AG04449 (cell line): Measurements from ENCODE around the gene RRP7A.
"Not testable (repeated sequence)": the region's sequence is repeated elsewhere in the genome, so short reads cannot be mapped to it uniquely, and the experiment has no call there.

Experiments
- CTCF ChIA-PET: fragments of 350-600 bp; formaldehyde crosslinking; extraction: SDS; loops from one replicate; lab custom pipeline; 2021; ENCODE audit warnings: antibody characterized with exemption; lab: Yijun Ruan, JAX
- POLR2A ChIA-PET: fragments of 400-600, 350-600 bp; formaldehyde crosslinking; extraction: SDS; loops from one replicate; lab custom pipeline; 2020; ENCODE audit warnings: antibody characterized with exemption, inconsistent platforms; lab: Yijun Ruan, JAX
- DNase-seq: peaks from one replicate; pipeline ENCODE4 v3.0.0-alpha.2; 2010; ENCODE audit warnings: low read depth, low spot score
- H3K4me3 ChIP-seq: 2 replicates; pipeline ENCODE4 v1.5.1; 2011; ENCODE audit warnings: low read depth, mild to moderate bottlenecking, control low read depth, low read length
- TF ChIP-seq, protein P1 (sequence below): IDR thresholded peaks from one replicate; pipeline ENCODE4 v1.5.1; 2011; ENCODE audit warnings: mild to moderate bottlenecking, moderate library complexity, low read length, control low read depth, inconsistent platforms; ENCODE audit not compliant: insufficient read depth; ENCODE audit errors: missing control alignments

Gene RRP7A, protein sequence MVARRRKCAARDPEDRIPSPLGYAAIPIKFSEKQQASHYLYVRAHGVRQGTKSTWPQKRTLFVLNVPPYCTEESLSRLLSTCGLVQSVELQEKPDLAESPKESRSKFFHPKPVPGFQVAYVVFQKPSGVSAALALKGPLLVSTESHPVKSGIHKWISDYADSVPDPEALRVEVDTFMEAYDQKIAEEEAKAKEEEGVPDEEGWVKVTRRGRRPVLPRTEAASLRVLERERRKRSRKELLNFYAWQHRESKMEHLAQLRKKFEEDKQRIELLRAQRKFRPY

DNA sequence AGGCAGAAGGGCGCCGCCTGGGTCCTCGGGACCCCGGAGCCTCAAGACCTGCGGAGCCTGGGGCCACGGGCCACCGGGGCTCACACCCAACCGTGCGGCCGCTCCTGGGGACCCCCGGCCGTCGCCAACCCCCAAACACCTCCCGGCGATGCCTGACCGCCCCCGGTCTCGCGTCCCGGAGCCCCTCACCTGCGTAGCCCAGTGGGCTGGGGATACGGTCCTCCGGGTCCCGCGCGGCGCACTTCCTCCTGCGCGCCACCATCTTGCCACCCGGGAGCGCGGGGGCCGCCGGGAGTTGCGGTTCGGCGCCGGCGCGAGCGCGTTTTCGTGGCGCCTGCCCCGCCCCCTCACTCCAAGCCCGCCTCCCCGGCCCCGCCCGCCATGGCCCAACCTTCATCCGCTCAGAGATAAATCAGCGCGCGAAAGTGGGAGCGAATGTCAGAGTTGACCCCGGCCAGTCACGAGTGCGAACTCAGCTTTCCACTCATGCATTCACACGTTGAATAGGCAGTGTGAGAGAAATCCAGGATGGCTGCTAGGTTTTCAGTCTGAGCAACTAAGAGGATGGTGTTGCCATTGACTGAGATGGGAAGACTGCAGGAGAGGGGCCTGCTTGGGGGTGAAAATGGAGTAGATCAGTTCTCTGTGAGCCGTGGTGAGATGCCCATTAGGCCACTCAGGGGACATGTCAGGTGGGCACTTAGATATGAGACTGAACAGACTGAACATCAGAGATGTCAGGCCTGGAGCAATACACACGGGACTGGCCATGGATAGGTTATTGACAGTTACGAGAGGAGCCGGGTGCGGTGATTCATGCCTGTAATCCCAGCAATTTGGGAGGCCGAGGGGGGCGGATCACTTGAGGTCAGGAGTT lies at the start of gene RRP7A:
Gene RRP7A (minus strand): TSS at position 272 of the 877 bp plus-strand sequence. CDS start 10 bp downstream, at position 262.
- TF ChIP-seq, protein P1, sequence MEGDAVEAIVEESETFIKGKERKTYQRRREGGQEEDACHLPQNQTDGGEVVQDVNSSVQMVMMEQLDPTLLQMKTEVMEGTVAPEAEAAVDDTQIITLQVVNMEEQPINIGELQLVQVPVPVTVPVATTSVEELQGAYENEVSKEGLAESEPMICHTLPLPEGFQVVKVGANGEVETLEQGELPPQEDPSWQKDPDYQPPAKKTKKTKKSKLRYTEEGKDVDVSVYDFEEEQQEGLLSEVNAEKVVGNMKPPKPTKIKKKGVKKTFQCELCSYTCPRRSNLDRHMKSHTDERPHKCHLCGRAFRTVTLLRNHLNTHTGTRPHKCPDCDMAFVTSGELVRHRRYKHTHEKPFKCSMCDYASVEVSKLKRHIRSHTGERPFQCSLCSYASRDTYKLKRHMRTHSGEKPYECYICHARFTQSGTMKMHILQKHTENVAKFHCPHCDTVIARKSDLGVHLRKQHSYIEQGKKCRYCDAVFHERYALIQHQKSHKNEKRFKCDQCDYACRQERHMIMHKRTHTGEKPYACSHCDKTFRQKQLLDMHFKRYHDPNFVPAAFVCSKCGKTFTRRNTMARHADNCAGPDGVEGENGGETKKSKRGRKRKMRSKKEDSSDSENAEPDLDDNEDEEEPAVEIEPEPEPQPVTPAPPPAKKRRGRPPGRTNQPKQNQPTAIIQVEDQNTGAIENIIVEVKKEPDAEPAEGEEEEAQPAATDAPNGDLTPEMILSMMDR = no peak
- DNase-seq = no peak
- H3K4me3 ChIP-seq = peak within 1 kb of the TSS; percentile 72
- ChIA-PET CTCF (no interaction called here), POLR2A (no interaction called here)

DNA sequence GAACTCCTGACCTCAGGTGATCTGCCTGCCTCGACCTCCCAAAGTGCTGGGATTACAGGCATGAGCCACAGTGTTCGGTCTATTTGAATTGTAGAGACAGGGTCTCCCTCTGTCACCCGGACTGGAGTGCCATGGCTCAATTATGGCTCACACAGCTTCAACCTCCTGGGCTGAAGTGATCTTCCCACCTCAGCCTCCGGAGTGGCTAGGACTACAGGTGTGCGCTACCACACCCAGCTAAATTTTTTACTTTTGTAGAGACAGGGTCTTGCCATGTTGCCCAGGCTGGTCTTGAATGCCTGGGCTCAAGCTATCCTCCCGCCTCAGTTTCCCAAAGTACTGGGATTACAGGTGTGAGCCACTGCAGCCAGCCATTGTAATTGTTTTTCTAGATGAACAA lies 48.4 kb upstream of the RRP7A start:
- CTCF ChIA-PET, H3K4me3 ChIP-seq, DNase-seq: not testable (repeated sequence)
- POLR2A ChIA-PET = interaction anchor here (0.6 to 1.3 kb wide), 2 partner anchors 60 kb away, joined by 3 to 4 read pairs; no protein-coding TSS in a partner anchor

DNA sequence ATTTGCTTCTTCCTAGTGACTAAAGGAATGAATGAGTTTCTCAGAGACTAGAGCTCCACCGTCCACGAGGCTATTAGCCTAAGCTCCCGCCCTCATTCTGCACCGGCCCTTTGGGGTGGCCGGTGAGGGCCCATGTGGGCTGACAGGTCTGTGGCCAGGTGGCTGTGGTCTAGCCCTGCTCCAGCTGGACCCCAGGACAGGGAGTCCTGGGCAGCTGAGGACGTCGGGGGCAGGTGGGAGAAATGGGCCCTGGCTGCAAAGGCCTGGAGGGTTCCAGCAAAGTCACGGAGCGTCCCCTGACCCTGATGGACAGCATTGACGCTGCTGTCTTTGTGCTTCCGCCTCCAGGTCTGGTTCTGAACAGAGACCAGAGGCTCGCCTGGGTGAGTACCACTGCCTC lies 46.4 kb upstream of the RRP7A start:
- ChIA-PET POLR2A (interaction anchor here (1.1 kb wide), 1 partner anchor 60 kb away, joined by 4 read pairs; no protein-coding TSS in a partner anchor), CTCF (no interaction called here)
- no peak overlapping the region for H3K4me3 ChIP-seq
- DNase-seq = no peak
- TF ChIP-seq, protein P1 = no peak

DNA sequence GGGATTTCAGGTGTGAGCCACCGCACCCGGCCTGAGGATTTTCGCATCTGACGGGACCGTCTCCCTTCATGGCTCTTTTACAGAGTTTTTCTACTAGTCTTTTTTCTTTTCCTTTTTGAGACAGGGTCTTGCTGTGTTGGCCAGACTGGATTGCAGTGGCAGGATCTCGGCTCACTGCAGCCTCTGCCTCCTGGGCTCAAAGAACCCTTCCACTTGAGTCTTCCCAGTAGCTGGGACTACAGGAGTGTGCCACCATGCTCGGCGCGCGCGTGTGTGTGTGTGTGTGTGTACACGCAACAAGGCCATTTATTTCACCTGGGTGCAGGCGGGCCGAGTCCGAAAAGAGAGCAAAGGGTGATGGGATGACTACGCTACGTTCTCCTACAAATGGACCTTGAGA lies 45.1 kb upstream of the RRP7A start:
- POLR2A ChIA-PET = no interaction called here
- TF ChIP-seq, protein P1 = no peak
- no peak for DNase-seq
- CTCF ChIA-PET = no interaction called here
- H3K4me3 ChIP-seq = no peak overlapping the region

DNA sequence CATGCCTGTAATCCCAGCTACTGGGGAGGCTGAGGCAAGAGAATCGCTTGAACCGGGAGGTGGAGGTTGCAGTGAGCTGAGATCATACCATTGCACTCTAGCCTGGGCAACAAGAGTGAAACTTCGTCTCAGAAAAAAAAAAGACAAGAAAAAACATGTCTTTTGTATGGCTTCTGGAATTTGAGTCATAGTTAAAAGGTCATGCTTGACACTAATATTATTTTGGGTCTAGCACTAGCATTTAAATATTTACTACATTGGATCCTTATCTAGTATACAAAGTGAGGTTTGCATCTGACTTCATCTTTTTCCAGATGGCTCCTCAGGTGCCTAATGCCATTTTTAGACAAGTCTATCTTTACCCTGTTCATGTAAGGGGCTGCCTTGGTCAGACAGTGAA lies 44.3 kb upstream of the RRP7A start:
- H3K4me3 ChIP-seq, POLR2A ChIA-PET, DNase-seq, CTCF ChIA-PET: not testable (repeated sequence)

DNA sequence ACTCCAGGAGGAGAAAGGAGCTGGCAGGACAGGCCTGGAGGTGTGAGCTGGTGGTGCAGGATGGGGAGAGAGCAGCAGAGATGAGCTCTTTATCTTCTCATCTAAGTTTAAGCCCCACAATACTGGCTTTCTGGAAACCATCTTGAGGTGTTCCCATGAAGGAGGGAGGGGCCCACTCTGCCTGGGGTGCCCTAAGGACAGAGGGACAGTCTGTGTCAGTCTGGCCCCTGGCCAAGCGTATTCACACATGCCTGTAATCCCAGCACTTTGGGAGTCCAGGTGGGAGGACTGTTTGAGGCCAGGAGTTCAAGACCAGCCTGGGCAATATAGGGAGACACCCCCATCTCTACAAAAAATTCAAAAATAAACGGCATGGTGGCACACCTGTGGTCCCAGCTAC lies 43.1 kb upstream of the RRP7A start:
- CTCF ChIA-PET = no interaction called here
- no peak for DNase-seq
- H3K4me3 ChIP-seq = no peak overlapping the region
- POLR2A ChIA-PET = no interaction called here
- TF ChIP-seq, protein P1 = no peak

DNA sequence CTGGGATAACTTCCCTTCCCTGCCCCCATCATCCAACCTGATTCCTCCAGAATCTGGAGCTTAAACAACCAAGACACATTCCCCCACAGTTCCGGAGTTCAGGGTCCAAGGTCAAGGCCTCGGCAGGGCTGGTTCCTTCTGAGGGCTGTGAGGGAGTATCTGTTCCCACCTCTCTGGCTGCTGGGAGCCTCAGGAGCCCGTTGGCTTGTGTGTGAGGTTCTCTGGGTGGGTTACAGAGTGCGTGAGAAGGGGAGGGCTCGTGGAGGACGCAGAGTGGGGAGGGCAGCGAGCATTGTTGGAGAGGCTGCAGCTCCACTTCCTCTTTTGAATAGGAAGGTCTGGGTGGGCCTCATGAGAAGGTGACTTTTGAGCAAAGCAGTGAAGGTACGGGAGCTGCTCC lies 42.7 kb upstream of the RRP7A start:
- CTCF ChIA-PET = interaction anchor here (1.0 kb wide), 1 partner anchor 10 kb away, joined by 4 read pairs; no protein-coding TSS in a partner anchor

More for the DNA sequence above, 42.7 kb upstream of the RRP7A start:
- H3K4me3 ChIP-seq = no peak overlapping the region
- TF ChIP-seq, protein P1 = no peak
- POLR2A ChIA-PET = no interaction called here
- no peak for DNase-seq
